ENCODE data around the gene AFAP1.

AFAP1 gene

GRCh38 chr4:7964459-7964858 lies 24.8 kb upstream of the AFAP1 start:
- no peak overlapping the region for H3K4me3 ChIP-seq (ENCODE audit: low read depth, low read length)
- in situ Hi-C loops (cut with HindIII; ENCODE audit: low sequenced_read_pairs), result no loop called here
- TF ChIP-seq CTCF (IDR thresholded peaks at IDR 0.05; ENCODE audit: low read depth, low read length), result no peak
- DNase-seq (ENCODE audit: low read depth, low spot score), result no peak

- DNase-seq (ENCODE audit: low read depth, low spot score), result no peak
- TF ChIP-seq CTCF (IDR thresholded peaks at IDR 0.05; ENCODE audit: low read depth, low read length), result no peak
- in situ Hi-C loops (cut with HindIII; ENCODE audit: low sequenced_read_pairs), result no loop called here
- no peak overlapping the region for H3K4me3 ChIP-seq (ENCODE audit: low read depth, low read length)
These were observed 24.0 kb upstream of the AFAP1 start for GRCh38 chr4:7963691-7964090.

DNA sequence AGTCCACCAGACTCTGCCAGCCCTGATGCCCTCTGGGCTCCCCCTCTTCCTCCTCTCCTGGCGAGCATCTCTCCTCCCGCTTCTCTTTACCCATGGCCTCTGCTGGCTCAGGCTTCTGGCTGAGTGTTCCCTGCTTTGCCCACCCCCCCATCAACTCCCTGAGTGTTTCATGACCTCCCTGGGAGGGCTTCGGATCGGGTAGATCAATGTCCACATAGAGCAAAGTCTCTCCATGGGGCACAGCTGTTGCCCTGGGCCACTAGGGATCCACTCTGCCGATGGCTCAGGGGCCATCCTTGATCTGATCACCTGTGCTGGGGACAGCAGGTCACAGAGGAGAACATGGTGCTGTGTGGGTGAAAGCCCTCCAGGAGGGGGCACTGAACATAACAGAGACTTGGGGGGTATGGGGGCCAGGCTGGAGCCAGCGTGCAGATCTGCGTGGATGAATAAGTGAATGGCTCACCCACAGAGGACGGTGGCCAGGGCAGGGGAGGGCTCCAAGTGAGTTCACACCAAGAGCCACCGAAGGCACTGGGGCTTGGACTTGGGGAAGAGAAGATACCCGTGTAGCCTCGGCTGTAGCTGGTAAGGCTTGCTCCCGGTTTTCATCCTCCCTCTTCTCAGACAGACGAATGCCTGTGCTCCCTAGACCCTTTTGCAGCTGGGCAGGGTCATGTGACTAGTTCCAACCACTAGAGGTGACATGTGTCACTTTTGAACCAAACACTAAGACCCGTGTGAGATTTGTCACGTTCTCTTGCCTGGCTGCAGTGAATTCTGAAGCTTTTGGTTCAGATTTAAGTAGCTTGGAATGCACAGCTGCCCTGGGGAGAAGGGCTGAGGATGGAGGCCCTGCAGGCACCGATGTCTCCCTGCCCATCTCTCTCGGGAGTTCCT lies 23.2 kb upstream of the AFAP1 start:
- in situ Hi-C loops (cut with HindIII; ENCODE audit: low sequenced_read_pairs), result no loop called here
- H3K4me3 ChIP-seq (ENCODE audit: low read depth, low read length), result no peak overlapping the region
- no peak for TF ChIP-seq CTCF (IDR thresholded peaks at IDR 0.05; ENCODE audit: low read depth, low read length)
- no peak for DNase-seq (ENCODE audit: low read depth, low spot score)

DNA sequence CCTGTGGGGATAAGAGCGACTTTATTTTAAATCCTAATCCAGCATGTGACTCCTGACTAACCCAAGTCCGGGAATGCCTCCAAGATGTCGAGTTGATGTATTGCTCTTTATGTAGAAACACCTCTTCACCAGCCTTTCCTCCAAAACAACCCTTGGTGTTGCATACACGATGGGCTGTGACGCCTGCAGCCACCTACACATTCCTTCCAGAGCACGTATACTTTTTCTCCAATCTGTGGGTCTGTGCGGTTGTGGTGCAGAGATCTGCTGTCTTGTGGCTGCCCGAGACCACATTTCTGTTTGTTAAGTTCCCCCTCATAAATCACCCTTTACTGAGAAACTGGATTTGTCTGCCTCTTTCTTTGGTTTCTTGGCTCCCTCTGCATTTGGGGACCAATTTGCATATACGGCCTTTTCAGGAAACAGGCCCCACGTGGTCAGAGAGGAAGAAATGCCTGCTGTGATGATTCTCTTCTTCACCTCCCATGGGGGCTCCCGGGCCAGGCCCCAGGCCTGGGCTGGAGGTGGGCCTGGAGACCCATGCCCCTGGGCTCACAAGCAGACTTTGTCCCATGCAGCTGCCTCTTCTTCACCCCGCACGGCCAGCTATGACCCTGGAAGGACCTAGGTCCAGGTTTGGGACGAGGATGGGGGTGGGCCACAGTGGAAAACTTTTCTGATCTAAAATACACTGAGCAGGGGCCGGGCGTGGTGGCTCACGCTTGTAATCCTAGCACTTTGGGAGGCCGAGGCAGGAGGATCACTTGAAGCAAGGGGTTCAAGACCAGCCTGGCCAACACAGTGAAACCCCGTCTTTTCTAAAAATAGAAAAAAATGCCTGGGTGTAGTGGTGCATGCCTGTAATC lies 21.4 kb upstream of the AFAP1 start:
- DNase-seq (ENCODE audit: low read depth, low spot score), result peak; percentile 99
- in situ Hi-C loops (cut with HindIII; ENCODE audit: low sequenced_read_pairs), result no loop called here
- TF ChIP-seq CTCF (IDR thresholded peaks at IDR 0.05; ENCODE audit: low read depth, low read length), result no peak

DNA sequence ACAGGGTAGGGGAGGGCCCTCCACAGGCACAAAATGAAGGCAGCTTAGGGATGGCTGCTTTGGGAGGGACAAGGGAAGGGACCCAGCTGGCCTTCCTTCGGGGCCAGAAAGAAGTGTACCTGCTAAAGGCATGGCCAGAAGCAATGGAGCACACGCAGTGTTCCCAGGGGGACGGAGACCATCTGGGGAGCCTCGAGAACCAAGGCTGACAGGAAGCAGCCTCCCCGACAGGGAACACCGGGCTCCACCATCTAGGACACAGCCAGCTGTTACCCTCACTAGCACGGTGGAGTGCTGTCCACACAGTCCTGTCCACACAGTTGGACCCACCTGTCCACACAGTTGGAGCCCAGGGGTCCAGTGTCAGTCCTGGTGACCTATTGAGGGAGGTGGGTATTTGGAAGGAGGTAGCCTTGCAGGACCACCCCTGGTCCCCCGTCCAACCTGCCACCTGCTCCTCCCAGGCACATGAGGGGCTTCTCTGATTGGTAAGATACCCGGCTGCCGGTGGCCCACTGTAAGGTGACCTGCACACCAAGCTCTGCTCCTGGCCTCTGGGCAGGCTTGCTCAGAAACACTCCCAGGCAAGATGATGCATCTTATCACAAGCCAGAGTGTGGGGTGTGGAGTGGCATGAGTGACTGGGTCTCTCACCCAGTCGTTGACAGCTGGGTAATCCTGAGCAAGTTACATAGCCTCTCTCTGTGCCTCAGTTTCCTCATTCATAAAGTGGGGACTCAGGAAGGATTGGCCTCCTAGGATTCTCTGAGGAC lies 20.5 kb upstream of the AFAP1 start:
- in situ Hi-C loops (cut with HindIII; ENCODE audit: low sequenced_read_pairs), result no loop called here
- DNase-seq (ENCODE audit: low read depth, low spot score), result no peak

More for the DNA sequence above, 21.4 kb upstream of the AFAP1 start:
- no peak overlapping the region for H3K4me3 ChIP-seq (ENCODE audit: low read depth, low read length)

More for the DNA sequence above, 20.5 kb upstream of the AFAP1 start:
- H3K4me3 ChIP-seq (ENCODE audit: low read depth, low read length), result no peak overlapping the region
- TF ChIP-seq CTCF (IDR thresholded peaks at IDR 0.05; ENCODE audit: low read depth, low read length), result no peak

All from astrocyte of the spinal cord (primary cell).